SH-SY5Y (cell line): ENCODE measurements around the gene HSPA1A.

ENCODE experiments used
- GATA2 ChIP-seq: IDR thresholded peaks from 2 replicates; pipeline ENCODE4 v1.6.1; 2011; ENCODE audit warnings: mild to moderate bottlenecking, low read depth, low read length
- GATA3 ChIP-seq: IDR thresholded peaks from 2 replicates; pipeline ENCODE4 v1.6.1; 2011; ENCODE audit warnings: low read depth, mild to moderate bottlenecking, low read length, moderate library complexity

HSPA1A gene

DNA sequence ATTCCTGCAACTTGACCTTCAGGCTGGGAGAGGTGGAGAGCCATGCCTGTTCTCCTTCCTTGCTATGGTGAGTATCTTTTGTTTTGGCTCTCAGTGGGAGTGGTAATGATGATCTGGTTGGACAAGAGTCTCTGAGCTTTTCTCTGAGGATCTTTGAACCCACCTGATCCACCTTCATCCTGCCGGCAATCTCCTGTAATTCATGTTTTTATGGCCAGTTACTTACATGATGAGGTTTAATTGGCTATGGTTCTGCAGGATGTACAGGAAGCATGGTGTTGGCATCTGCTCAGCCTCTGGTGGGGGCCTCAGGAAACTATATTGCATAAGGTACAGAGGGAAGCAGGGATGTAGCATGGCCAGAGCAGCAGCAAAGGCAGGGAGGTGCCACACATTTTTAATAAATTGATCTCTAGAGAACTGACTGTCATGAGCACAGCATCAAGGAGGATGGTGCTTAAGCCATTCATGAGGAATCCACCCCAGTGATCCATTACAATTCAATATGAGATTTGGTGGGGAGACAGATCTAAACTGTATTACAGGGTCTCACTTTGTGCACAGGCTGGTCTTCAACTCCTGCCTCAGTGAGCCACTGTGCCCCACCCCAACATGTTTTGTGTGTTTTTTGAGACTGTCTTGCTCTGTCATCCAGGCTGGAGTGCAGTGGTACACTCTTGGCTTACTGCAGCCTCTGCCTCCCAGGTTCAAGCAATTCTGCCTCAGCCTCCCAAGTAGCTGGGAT, 22.2 kb downstream of the HSPA1A start:
- no peak for TF ChIP-seq GATA3
- TF ChIP-seq GATA2 = no peak

GRCh38 chr6:31838968-31839367, 23.6 kb downstream of the HSPA1A start:
- no peak for TF ChIP-seq GATA2
- no peak for TF ChIP-seq GATA3

GRCh38 chr6:31842053-31842452, 26.7 kb downstream of the HSPA1A start:
- TF ChIP-seq GATA2 = no peak
- TF ChIP-seq GATA3 = no peak

DNA sequence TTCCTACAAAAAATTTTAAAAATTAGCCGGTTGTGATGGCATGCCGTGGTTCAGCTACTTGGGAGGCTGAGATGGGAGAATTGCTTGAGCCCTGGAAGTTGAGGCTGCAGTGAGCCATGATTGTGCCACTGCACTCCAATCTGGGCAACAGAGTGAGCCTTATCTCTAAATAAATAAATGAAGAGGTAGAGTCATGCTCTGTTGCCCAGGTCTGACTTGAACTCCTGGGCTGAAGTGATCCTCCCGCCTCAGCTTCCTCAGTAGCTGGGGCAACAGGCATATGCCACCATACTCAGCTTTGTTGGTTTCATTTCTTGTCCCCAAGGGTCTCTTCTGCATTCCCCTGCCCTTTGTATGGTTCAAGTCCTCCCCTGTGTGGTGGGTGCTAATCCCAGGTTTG, 29.2 kb downstream of the HSPA1A start:
- no peak for TF ChIP-seq GATA2
- no peak for TF ChIP-seq GATA3

DNA sequence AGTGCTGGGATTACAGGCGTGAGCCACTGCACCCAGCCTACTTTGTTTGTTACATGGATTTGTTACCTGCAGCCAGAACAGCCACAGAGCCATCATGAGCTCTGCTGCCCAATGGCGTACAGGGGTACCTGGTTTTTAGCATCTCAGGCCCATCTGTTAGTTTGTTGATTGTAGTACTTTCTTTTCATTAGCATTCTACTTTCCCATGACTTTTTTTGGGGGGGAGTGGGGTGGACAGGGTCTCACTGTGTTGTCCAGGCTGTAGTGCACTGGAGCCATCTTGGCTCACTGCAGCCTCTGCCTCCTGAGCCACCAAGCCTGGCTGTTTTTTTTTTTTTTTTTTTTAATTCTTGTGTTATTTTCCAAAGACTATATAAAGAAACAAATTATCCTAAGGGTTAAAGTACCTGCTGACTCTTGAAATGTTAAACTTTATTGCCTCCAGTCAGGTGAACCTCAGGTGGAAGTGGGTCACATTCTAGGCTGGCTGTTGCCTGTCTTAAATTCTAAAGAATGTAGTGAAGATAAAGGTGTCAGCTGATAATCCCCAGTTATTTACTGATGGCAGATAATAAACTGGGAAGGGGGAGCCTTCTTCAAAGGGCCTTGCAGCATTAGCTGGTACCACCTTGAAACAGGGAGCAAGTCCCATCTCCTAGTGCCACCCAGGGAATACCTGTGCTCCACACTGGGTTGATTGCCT, 32.1 kb downstream of the HSPA1A start:
- no peak for TF ChIP-seq GATA2
- no peak for TF ChIP-seq GATA3

GRCh38 chr6:31850765-31851484, 35.6 kb downstream of the HSPA1A start:
- TF ChIP-seq GATA2 = no peak
- no peak for TF ChIP-seq GATA3

DNA sequence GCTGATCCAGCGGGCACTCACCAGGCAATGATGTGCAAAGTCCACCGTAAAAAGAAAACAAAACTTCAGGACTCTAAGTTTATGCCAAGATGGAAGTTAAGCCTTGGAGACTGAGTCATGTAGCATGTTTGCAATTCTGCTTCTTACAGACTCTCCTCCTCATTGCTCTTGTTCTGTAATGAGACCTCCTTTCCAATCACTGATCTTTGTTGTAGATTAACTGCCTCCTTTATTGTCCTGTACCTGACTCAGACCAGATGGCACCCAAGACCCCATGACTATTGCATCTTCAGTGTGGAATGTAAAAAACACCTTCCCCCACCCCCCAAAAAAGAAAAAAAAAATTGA, 36.1 kb downstream of the HSPA1A start:
- TF ChIP-seq GATA2 (no peak), GATA3 (no peak)

GRCh38 chr6:31858707-31859106, 43.4 kb downstream of the HSPA1A start:
- TF ChIP-seq GATA3 (no peak), GATA2 (no peak)

DNA sequence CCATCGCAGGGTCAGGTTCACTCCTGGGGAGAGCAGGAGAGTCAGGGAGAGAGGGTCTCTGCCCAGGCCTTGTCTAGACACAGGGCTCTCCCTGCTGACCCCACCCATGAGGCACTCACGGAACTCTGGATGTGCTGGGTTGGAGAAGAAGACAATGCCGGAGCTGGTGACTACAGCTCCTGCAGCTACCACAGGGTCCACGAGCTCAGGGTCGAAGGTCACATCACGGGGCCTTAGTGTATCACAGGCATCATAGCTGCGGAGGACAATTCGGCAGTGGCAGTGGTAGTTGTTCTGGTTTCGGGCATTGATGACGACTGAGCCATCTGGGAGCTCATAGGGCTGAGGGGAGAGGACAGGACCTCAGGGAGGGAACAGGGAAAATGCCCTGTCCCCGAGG, 44.6 kb downstream of the HSPA1A start:
- no peak for TF ChIP-seq GATA3
- no peak for TF ChIP-seq GATA2

- TF ChIP-seq GATA2 = no peak
- no peak for TF ChIP-seq GATA3
Observed at GRCh38 chr6:31860349-31860748, 45.0 kb downstream of the HSPA1A start.

GRCh38 chr6:31861150-31861549, 45.8 kb downstream of the HSPA1A start:
- TF ChIP-seq GATA2 (no peak), GATA3 (no peak)

DNA sequence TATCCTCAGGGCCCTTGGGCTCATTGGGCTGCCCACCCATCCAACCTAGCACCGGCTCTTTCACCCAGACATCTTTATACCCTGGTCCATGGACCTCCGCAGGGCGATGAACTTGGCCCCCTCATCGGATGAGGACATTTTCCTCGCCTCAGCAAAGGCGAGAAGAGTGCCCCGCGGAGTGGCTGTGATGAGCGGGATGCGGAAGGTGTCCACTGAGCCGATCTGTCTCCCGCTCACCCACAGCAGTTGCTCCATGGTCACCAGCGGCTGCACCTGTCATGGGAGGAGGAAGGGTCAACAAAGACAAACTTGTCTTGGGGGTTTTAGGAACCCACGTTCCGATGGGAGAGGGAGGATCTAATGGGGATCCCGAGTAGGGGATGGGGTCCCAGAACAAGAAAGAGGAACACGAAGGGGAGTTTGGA, 46.6 kb downstream of the HSPA1A start:
- TF ChIP-seq GATA2 (no peak), GATA3 (no peak)

DNA sequence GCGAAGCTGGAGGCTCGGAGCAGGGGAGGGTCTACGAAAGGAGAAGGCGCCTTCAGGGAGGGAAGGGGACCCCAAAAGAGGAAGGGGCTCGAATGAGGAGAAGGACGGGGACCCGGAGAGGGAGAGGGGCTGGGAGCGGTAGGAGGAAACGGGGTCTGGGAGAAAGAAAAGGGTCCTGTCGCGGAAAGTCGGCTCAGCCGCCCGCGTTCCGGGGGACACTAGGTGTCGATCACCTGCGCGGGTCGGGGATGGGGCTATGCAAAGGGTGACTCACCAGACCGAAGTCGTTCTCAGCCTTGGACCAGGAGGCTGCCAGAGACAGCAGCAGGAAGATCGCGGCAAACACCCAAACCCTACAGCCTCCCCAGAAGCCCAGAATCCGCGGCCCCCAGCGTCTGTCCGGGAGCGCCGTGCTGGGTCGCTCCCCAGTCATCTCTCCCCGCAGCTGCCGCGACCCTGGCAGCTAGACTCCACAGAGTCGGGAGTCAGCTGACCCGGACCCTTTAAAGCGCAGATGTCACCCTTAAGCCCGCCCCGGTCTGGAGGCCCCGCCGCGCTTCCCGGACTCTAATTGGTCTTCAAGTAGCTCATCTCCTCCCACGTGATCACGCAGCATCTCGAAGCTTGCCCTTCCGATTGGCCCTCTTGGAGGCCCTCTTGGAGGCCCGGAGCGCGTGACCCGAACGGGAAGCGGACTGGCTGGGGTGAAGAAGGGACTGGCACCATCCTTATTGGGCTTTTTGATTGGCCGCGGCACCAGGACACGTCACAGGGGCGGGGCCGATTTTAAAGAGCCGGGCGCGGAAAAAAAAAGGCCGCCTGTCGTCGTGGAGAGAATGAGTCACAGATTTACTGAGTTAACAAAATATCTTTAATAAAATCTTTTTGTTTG, 47.2 kb downstream of the HSPA1A start, which contains the start of gene NEU1:
Gene NEU1, minus strand, starts transcription at position 478 of the 892 bp plus-strand sequence. Its CDS starts 45 bp downstream, at position 433.
- TF ChIP-seq GATA2 (no peak), GATA3 (no peak)

DNA sequence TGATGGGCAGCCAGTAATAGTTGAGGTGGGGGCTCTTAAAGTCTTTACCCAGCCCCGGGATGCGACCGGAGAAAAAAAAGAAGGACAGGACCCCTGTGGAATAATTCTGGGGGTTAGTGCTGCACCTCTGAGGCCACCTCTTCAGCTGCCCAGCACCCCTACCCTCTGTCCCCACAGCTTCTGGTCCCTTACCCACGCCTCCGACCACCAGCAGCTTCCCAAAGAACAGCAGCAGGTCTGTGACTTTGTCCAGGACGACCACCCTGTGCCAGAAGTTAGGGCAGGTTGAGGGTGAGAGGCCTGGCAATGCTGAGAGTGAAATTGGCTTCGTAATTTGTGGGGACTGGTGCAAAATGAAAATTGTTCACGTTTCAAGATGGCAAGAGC, 49.5 kb downstream of the HSPA1A start:
- no peak for TF ChIP-seq GATA3
- TF ChIP-seq GATA2 = no peak
